GM15510 (cell line): ENCODE measurements around the gene NRIP3.

ENCODE experiments used
- POLR2A ChIP-seq: IDR thresholded peaks from 3 replicates; pipeline ENCODE4 v1.6.1; 2011; ENCODE audit warnings: borderline replicate concordance; ENCODE audit not compliant: insufficient read length; ENCODE audit errors: extremely low read depth

The NRIP3 gene

DNA sequence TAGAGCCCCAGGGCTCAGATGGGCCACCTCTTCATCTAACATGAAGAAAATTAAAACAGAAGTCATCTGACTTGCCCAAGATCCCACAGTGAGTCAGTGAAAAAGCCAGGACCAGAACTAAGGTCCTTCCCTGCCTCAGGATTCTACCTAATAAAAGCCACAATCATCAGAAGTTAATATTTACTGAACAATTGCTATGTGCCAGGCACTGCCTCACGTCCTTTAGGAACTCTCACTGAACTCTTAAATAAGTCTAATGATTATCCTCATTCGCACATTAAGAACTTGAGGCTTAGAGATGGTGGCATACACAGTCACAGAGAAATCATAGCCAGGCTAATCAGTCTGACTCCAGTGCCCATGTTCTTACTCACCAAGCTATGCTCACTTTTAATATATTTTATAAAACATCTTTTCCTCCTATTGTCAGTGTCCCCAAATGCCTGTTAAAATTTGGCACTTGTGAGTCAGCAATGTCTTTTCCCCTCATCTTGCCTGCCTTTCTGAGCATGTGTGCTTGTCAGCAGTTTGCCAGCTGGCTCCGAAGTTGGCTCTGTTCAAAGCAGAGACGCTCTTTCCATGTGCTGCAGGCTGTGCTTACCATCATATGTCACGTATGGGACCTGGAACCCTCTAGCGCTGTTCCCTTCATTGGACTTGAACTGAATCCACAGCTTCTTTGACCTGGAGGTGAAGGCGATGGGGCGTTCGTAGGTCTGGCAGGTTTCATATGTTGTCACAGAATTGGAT lies 21.5 kb upstream of the NRIP3 start:
- no peak for TF ChIP-seq POLR2A

- TF ChIP-seq POLR2A: no peak
Measured at GRCh38 chr11:9022961-9023680, 19.3 kb upstream of the NRIP3 start.

- TF ChIP-seq POLR2A: no peak
Measured at GRCh38 chr11:9020916-9021315, 17.1 kb upstream of the NRIP3 start.

DNA sequence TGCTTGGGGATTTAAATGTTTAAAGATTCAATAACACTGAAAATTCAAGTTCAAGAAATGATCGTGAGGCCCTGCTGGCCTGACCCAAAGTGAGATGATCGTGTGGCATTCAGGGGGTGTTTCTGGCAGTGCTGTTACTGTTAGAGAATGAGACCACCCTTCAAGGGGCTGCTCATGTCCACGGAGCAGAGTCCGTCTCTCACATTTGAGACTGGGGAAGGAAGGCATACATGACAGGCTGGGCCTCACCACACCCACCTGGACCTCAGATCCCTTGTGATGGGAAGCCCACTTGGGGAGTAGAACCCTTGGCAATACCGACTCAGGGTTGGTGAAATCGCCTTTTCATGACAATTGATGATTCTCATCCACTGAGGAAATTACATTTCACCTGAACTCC lies 16.1 kb upstream of the NRIP3 start:
- no peak for TF ChIP-seq POLR2A

DNA sequence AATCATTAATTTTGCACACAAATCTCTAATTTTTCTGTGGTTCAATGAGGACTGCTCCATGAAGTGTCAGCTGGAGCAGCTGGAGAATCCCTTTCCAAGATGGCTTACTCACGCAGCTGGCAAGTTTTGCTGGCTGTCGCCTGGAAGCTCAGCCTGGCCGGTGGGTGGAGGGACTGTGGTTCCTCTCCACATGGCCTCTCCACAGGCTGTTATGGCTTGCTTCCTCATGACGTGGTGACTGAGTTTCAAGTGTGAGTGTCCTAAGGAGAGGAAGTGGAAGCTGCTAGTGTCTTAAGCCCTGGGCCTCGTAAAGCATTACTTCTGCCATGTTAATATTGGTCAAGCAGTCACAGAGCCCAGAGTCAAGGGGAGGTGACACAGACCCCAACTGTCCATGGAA lies 14.0 kb upstream of the NRIP3 start:
- no peak for TF ChIP-seq POLR2A

- no peak for TF ChIP-seq POLR2A
Measured at GRCh38 chr11:9016916-9017642, 13.3 kb upstream of the NRIP3 start.

DNA sequence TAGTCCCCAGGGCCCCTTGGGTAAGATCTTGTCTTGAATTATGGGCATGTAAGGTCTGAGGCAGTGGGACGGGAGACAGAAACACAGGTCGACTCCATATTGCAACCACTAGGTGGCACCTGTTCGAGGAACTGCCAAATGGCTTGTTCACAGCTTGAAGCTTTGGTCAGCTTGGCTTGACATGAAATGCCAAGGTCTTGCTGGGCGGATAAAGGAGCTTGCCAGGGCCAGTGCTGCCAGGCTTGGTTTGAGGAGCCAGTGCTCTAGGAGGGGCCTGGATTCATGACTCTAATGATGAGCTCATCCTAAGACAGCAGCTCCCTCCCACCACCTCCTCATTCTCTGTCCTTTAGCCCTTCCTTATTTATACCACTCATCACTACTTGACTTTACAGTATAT lies 11.9 kb upstream of the NRIP3 start:
- no peak for TF ChIP-seq POLR2A

- TF ChIP-seq POLR2A: no peak
Measured at GRCh38 chr11:9014826-9015225, 11.0 kb upstream of the NRIP3 start.

DNA sequence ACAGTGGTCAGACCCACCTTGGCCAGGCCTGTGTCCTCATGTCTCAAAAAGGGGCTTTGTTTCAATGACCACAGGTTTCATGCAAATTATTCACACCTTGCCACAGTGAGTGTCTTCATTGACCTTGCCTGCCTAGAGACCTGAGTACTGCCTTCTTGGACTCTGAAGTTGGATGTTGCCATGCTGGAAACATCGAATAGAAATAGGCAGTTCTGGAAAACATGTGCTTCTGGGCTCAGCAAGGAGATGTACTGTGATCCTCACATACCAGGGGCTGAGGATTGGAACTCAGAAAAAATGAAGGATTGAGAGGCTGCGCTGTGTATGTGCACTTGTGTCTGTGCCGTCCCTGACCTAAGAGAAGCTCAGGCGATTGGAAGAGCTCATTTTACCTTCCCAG lies 9.6 kb upstream of the NRIP3 start:
- no peak for TF ChIP-seq POLR2A

GRCh38 chr11:9008661-9009060 lies 4.9 kb upstream of the NRIP3 start:
- no peak for TF ChIP-seq POLR2A

DNA sequence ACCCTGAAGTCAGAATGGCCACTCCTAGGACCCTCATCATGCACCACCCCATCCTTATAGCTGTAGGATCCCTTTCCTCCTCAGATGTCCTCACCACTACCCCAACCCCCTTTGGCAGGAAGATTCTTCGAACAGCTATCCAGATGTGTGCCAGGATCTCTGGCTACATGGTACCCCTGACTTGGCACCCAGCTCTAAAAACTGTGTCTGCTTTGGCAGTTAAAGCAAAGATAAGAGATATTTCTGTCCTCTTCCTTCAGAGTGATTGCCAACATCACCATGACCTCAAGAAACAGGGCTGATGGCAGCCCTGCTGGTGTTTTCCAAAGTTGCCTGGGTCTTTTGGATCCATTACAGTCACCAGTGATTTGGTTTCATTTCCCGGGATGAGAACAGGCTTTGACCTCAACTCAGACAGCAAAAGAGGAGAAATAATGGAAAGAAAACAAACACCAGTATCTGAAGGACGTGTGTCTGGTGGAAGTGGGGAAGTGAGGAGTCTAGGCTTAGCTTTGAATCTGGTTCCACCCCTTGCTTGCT lies 4.3 kb upstream of the NRIP3 start:
- no peak for TF ChIP-seq POLR2A

GRCh38 chr11:9005087-9005486 lies 1.3 kb upstream of the NRIP3 start:
- no peak for TF ChIP-seq POLR2A

- no peak for TF ChIP-seq POLR2A
Measured at GRCh38 chr11:9004183-9004926, 554 bp upstream of the NRIP3 start.

DNA sequence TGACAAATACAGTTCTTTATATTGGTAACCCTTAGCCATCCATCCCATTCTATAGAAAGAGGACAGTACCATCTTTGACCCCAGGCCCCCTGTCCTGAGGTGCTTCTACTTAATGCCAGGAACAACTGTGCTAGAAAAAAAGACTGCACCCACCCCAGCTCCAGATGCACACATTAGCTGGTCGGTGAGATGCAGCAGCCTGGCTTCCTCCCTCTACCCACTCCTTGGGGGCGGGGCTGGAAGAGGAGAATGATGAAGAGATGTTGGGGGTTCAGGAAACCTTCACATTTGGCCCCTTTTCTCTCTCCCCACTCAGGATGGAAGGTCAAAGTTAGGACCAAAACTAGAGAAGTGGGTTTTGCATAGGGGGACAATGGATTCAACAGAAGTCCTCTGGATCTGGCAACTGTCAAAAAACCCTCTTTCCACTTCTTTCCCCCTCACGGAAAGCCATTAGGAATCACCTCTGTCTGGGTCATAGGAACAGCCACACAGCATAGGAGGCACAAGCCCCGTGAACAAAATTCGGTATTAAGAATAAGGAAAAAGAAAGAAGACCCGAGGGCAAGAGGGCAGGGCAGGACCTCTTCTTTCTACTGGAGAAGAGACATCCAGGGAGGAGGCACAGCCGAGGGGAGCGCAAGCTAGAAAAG lies 755 bp downstream of the NRIP3 start:
- no peak for TF ChIP-seq POLR2A
